B cell (primary cell): ENCODE measurements around the gene ADORA2B. TPM values are rescaled to one million over a fixed set of nuclear protein-coding genes. Genes with fewer than 3 reads are reported as not detected.
A peak's percentile ranks its signal among the peaks of the same experiment; 100 is the strongest.

ENCODE experiments used
- ATAC-seq: fragments of 200-7000 bp; cut with Tn5 transposase; one replicate; pipeline ENCODE4 v1.10.0; 2021; ENCODE audit warnings: low read depth, mild to moderate bottlenecking, moderate number of reproducible peaks, moderate library complexity
- CTCF ChIA-PET: fragments of 350-600 bp; sonication (Branson Sonifier 250); formaldehyde crosslinking; loops from one replicate; lab custom pipeline; 2021; ENCODE audit warnings: antibody characterized with exemption, inconsistent platforms; lab: Charles Lee
- POLR2A ChIA-PET: fragments of 350-600 bp; sonication (Branson Sonifier 250); formaldehyde crosslinking; loops from one replicate; lab custom pipeline; 2021; ENCODE audit warnings: antibody characterized with exemption; lab: Charles Lee
- DNase-seq: peaks from one replicate; pipeline ENCODE4 v3.0.0; 2013
- H2AFZ ChIP-seq: 2 replicates; pipeline ENCODE4 v1.6.1; 2012; ENCODE audit warnings: mild to moderate bottlenecking, low read depth, low read length; ENCODE audit not compliant: insufficient read depth, poor library complexity, severe bottlenecking
- H3K27ac ChIP-seq, 2 donors: 1 replicate in 1 of 2; 2 replicates in 1 of 2; pipeline ENCODE4 v1.5.1; 2012 to 2013; ENCODE audit warnings: low read length in 2 of 2, mild to moderate bottlenecking in 2 of 2, moderate library complexity in 1 of 2
- H3K27me3 ChIP-seq, 4 experiments: fragments of 200-600 bp in 1 of 4; sonication (generic) in 1 of 4; replicated peaks in 1 of 4; 1 replicate in 2 of 4; 2 replicates in 2 of 4; pipeline versions ENCODE4 v1.6.1 to v1.7.0; 2013 to 2016; ENCODE audit warnings: low read length in 3 of 4, mild to moderate bottlenecking in 2 of 4, mixed read lengths in 1 of 4, moderate library complexity in 1 of 4; ENCODE audit not compliant: insufficient read depth in 4 of 4, control insufficient read depth in 3 of 4; ENCODE audit errors: control extremely low read depth in 1 of 4
- H3K36me3 ChIP-seq, 2 experiments: replicated peaks in 1 of 2; 1 replicate in 1 of 2; 2 replicates in 1 of 2; pipeline versions ENCODE4 v1.6.1 to v1.7.1; 2013; ENCODE audit warnings: low read length in 1 of 2; ENCODE audit not compliant: insufficient read depth in 2 of 2, control insufficient read depth in 1 of 2; ENCODE audit errors: control extremely low read depth in 1 of 2, extremely low read depth in 1 of 2
- H3K4me1 ChIP-seq, 2 donors: fragments of 200-600 bp in 1 of 2; sonication (generic) in 1 of 2; 1 replicate in 1 of 2; 2 replicates in 1 of 2; pipeline versions ENCODE4 v1.5.1 to v1.6.1; 2013 to 2017; ENCODE audit warnings: low read length in 2 of 2; ENCODE audit not compliant: control insufficient read depth in 2 of 2, insufficient read depth in 2 of 2
- H3K4me2 ChIP-seq: replicated peaks from 2 replicates; pipeline ENCODE3; 2012; ENCODE audit warnings: mild to moderate bottlenecking, low read depth, low read length; ENCODE audit not compliant: poor library complexity, severe bottlenecking
- H3K4me3 ChIP-seq, 5 experiments: fragments of 200-600 bp in 1 of 5; sonication (generic) in 1 of 5; 1 replicate in 3 of 5; 2 replicates in 2 of 5; pipeline versions ENCODE4 v1.5.1 to v1.7.0; 2011 to 2016; ENCODE audit warnings: low read length in 4 of 5, mild to moderate bottlenecking in 4 of 5, low read depth in 2 of 5, control low read depth in 1 of 5, moderate library complexity in 1 of 5; ENCODE audit not compliant: insufficient read depth in 1 of 5; ENCODE audit errors: control extremely low read depth in 1 of 5, extremely low read depth in 1 of 5
- H3K79me2 ChIP-seq: fragments of 200-600 bp; sonication (generic); one replicate; pipeline ENCODE4 v1.6.0; 2016; ENCODE audit warnings: low read length; ENCODE audit not compliant: control insufficient read depth, insufficient read depth
- H3K9ac ChIP-seq: fragments of 200-600 bp; sonication (generic); 2 replicates; pipeline ENCODE4 v1.6.1; 2017; ENCODE audit warnings: mild to moderate bottlenecking, low read length, moderate library complexity
- H3K9me3 ChIP-seq, 3 donors: one replicate each; pipeline versions ENCODE4 v1.6.1 to v1.7.1; 2013; ENCODE audit warnings: low read length in 2 of 3; ENCODE audit not compliant: control insufficient read depth in 2 of 3, insufficient read depth in 1 of 3; ENCODE audit errors: control extremely low read depth in 1 of 3
- H4K20me1 ChIP-seq: 2 replicates; pipeline ENCODE4 v1.6.0; 2012; ENCODE audit warnings: mild to moderate bottlenecking, low read length; ENCODE audit not compliant: insufficient read depth, control insufficient read depth, poor library complexity, severe bottlenecking
- H3K27ac Mint-ChIP-seq: one replicate; pipeline ENCODE4 v1.8.0; 2021; ENCODE audit warnings: mixed read lengths
- H3K27me3 Mint-ChIP-seq: one replicate; pipeline ENCODE4 v1.8.0; 2021; ENCODE audit warnings: mixed read lengths
- H3K4me1 Mint-ChIP-seq: one replicate; pipeline ENCODE4 v1.8.0; 2021; ENCODE audit warnings: mixed read lengths
- H3K4me3 Mint-ChIP-seq: one replicate; pipeline ENCODE4 v1.8.0; 2021; ENCODE audit warnings: mixed read lengths
- H3K9me3 Mint-ChIP-seq: one replicate; pipeline ENCODE4 v1.8.0; 2022; ENCODE audit warnings: mixed read lengths; ENCODE audit not compliant: insufficient read depth
- EZH2 ChIP-seq: IDR thresholded peaks from 2 replicates; pipeline ENCODE4 v1.6.1; 2012; ENCODE audit warnings: borderline replicate concordance, low read depth, mild to moderate bottlenecking, moderate library complexity, low read length; ENCODE audit not compliant: insufficient read depth, poor library complexity, severe bottlenecking
- WGBS: methylation state at CpG from one replicate; pipeline ENCODE4 v1.1.5; 2013; ENCODE audit warnings: missing lambda C conversion rate; ENCODE audit not compliant: insufficient coverage; 5-methylcytosine and 5-hydroxymethylcytosine counted together
- intact Hi-C: fragments of 100-400 bp; cut with micrococcal nuclease; formaldehyde crosslinking; loops from one replicate; pipeline ENCODE4 v1.10.0; 2022
- polyA plus RNA-seq: library from polyadenylated mRNA; depleted of rRNA; stranded (reverse); fragments of >200 nt; gene quantifications from 2 replicates; pipeline ENCODE4 v1.2.3, GENCODE V29; 2012
- total RNA-seq, 2 donors: library from RNA; stranded (reverse); fragments of 120-200 nt in 1 of 2; gene quantifications; 1 replicate in 1 of 2; 2 replicates in 1 of 2; pipeline versions ENCODE4 v1.2.3 to v1.2.4, GENCODE V29; 2013 to 2022
- TF ChIP-seq, protein P1 (sequence below): fragments of 200-600 bp; IDR thresholded peaks from one replicate; pipeline ENCODE4 v1.8.0; 2022; ENCODE audit warnings: antibody characterized with exemption, mild to moderate bottlenecking

Gene ADORA2B
- total and polyA plus RNA-seq, 2 donors (not counting 1 experiment from before 2014, with no cell fraction given) = not detected

DNA sequence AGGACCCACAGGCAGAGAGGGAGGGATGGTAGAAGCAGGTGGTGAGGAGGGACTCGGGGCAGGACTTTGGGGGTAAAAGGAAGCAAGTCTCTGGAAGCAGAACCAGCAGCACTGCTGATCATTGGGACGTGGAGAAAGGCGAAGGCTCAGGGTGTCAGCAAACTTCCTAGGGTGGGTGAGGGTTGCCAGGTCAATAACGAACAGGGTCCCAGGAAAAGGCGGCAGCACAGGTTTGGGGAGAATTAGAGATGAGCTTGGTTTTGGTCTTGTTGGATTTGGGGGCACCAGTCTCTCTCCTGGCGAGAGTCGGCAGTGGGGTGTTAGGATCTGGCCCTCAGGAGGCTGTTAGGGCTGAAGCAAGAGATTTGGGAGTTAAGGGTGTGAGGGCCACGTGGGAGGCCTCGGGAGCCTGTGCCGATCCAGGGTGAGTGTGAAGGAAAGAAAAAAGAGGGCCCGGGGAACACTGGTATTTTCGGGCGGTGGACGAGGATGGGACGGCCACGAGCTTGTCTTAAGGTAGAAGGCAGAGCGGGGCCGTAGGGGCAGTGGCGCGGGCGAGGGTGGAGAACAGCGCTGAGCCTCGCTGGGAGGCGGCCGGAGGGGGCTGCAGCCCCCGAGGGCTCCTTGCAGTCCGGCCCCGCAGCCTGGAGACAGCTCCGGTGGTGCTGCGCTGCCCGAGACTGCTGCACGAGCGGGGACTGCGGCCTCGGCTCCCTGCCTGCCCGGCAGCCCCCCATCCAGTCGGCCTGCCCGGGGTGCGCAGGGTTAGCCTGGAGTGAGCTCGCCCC, 765 bp upstream of the ADORA2B start:
- H3K4me3 Mint-ChIP-seq = peak overlapping the region; percentile 89

More for the DNA sequence above, 765 bp upstream of the ADORA2B start:
- Histone ChIP-seq H3K36me3 (no peaks in the 10 kb centered on the region), H3K4me1 (peaks cover 15 to 18% of the 10 kb centered on the region in 2 donors), H2AFZ (peak overlapping the region; percentile 73), H3K4me3 (peak overlapping the region in 3 of 5 experiments; percentile 43 to 56 (median 48)), H3K27me3 (peaks cover 0 to 46% (median 14%) of the 10 kb centered on the region in 4 experiments), H3K9me3 (peaks cover 0 to 12% (median 0%) of the 10 kb centered on the region in 3 donors), H3K9ac (peak overlapping the region; percentile 49), H3K27ac (no peak overlapping the region), H3K4me2 (peak overlapping the region; percentile 88), H4K20me1 (no peaks in the 10 kb centered on the region), H3K79me2 (no peaks in the 10 kb centered on the region)
- no peak for DNase-seq
- ChIA-PET CTCF (interaction anchor here (0.6 to 2.3 kb wide), 2 partner anchors 53 to 144 kb away, joined by 4 to 14 read pairs; no protein-coding TSS in a partner anchor), POLR2A (interaction anchor here (0.6 kb wide), 1 partner anchor 163 kb away, joined by 4 read pairs; no protein-coding TSS in a partner anchor)
- H3K9me3 Mint-ChIP-seq = no peaks in the 10 kb centered on the region
- H3K27ac Mint-ChIP-seq = no peak overlapping the region
- ATAC-seq = peak; percentile 22
- intact Hi-C loops = no loop called here
- WGBS = 24% methylated on average over 40 of the region's 40 CpGs
- peaks cover 40% of the 10 kb centered on the region for H3K27me3 Mint-ChIP-seq
- peaks cover 17% of the 10 kb centered on the region for H3K4me1 Mint-ChIP-seq
- no peak for TF ChIP-seq EZH2
- TF ChIP-seq, protein P1, sequence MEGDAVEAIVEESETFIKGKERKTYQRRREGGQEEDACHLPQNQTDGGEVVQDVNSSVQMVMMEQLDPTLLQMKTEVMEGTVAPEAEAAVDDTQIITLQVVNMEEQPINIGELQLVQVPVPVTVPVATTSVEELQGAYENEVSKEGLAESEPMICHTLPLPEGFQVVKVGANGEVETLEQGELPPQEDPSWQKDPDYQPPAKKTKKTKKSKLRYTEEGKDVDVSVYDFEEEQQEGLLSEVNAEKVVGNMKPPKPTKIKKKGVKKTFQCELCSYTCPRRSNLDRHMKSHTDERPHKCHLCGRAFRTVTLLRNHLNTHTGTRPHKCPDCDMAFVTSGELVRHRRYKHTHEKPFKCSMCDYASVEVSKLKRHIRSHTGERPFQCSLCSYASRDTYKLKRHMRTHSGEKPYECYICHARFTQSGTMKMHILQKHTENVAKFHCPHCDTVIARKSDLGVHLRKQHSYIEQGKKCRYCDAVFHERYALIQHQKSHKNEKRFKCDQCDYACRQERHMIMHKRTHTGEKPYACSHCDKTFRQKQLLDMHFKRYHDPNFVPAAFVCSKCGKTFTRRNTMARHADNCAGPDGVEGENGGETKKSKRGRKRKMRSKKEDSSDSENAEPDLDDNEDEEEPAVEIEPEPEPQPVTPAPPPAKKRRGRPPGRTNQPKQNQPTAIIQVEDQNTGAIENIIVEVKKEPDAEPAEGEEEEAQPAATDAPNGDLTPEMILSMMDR = no peak
